GM12891 (cell line): ENCODE results near the gene MRI1.

Source experiments
- POLR2A ChIP-seq: IDR thresholded peaks from 2 replicates; pipeline ENCODE4 v1.6.1; 2011; ENCODE audit warnings: low read depth, low read length, control low read depth
- POLR2AphosphoS5 ChIP-seq: IDR thresholded peaks from 2 replicates; pipeline ENCODE4 v1.6.1; 2011; ENCODE audit warnings: low read depth, low read length, control low read depth
- TAF1 ChIP-seq: IDR thresholded peaks from 2 replicates; pipeline ENCODE4 v1.6.1; 2011; ENCODE audit warnings: low read depth, low read length, control low read depth

GRCh38 chr19:13783565-13784500, 19.5 kb downstream of the MRI1 start:
- no peak for TF ChIP-seq POLR2AphosphoS5
- no peak for TF ChIP-seq POLR2A
- no peak for TF ChIP-seq TAF1
